Mononuclear cell (primary cell): ENCODE results near the gene PGBD2. TPM values are rescaled to one million over a fixed set of nuclear protein-coding genes. Genes with fewer than 3 reads are reported as not detected.
"Not testable (repeated sequence)": the region's sequence is repeated elsewhere in the genome, so short reads cannot be mapped to it uniquely, and the experiment has no call there.

Source experiments
- H3K27me3 ChIP-seq: 2 replicates; pipeline ENCODE4 v1.6.0; 2011; ENCODE audit warnings: low read length, control low read depth; ENCODE audit not compliant: insufficient read depth
- H3K4me1 ChIP-seq: 2 replicates; pipeline ENCODE4 v1.5.1; 2011; ENCODE audit warnings: mild to moderate bottlenecking, low read length, control low read depth; ENCODE audit not compliant: insufficient read depth
- H3K4me3 ChIP-seq: 2 replicates; pipeline ENCODE4 v1.5.1; 2011; ENCODE audit warnings: mild to moderate bottlenecking, low read length, moderate library complexity
- H3K9me3 ChIP-seq: 2 replicates; pipeline ENCODE4 v1.5.1; 2011; ENCODE audit warnings: low read depth, mild to moderate bottlenecking, control low read depth, low read length
- total RNA-seq: library from RNA; depleted of rRNA; stranded (reverse); fragments of >200 nt; gene quantifications from one replicate; pipeline ENCODE4 v1.2.3, GENCODE V29; 2012

The PGBD2 gene
- total RNA-seq, 1 donor = 0.73 TPM

DNA sequence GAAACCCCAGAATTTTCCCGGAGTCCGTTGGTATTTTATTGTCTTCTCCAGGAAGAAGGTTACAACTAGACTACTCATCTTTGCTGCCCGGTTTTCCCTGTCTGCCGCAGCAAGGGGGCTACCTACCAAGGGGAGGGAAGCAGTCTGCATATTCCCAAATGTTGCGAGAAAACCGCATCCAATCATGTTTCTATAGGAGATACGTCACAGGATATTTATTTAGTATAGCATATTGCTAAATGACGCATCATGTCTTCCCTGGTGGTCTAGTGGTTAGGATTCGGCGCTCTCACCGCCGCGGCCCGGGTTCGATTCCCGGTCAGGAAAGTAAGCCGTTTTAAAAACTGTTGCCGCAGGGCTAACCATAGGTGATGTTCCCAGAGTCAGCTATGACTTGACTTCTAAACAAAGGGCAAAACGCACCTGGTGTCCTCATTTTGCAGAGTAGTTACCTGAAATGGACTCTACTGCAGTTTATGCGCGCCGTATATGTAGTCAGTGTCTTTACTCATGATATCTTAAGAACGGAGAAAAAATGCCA is 32.0 kb upstream of the PGBD2 start:
- peak overlapping the region; percentile 81 for H3K4me3 ChIP-seq
- H3K9me3 ChIP-seq = no peaks in the 10 kb centered on the region
- peaks cover 17% of the 10 kb centered on the region for H3K4me1 ChIP-seq
- no peaks in the 10 kb centered on the region for H3K27me3 ChIP-seq

DNA sequence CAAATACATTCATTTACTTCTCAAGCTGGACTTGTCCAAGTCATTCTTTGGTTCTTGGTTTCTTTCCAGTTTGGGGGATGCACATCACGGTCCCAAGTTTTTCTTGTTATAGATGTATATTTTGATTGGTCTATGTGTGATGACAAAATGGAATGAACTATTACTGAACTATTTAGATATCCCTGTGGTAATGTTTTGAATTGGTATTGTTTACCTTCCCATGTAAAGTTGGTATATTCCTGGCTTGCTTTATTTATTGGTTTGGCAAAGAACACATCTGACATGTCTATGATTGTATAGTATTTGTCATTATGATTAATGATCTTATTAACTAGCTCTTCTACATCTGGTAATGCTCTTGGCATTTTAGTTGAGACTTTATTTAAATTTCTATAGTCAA is 24.8 kb upstream of the PGBD2 start:
- Histone ChIP-seq H3K4me1 (no peaks in the 10 kb centered on the region), H3K27me3 (no peaks in the 10 kb centered on the region), H3K4me3 (no peak overlapping the region), H3K9me3 (no peaks in the 10 kb centered on the region)

DNA sequence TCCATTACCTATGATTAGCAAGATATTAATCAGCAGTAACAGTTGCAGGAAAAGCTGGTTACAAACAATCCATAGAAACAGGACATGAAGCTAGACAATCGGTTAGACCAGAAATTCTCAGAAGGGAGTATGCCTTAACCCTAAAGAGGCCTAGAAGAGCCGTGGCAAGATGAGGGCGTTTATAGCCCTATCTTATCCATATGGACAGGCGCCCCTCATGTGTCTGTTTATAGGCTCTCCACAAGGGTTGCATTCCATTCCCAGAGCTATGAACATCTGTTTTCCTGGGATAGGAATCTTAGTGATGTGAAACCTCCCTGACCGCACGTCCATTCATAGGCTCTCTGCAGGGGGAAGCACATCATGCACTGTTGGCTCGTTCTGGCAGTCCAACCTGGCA is 23.6 kb upstream of the PGBD2 start:
- H3K27me3 ChIP-seq, H3K9me3 ChIP-seq, H3K4me1 ChIP-seq, H3K4me3 ChIP-seq: not testable (repeated sequence)

DNA sequence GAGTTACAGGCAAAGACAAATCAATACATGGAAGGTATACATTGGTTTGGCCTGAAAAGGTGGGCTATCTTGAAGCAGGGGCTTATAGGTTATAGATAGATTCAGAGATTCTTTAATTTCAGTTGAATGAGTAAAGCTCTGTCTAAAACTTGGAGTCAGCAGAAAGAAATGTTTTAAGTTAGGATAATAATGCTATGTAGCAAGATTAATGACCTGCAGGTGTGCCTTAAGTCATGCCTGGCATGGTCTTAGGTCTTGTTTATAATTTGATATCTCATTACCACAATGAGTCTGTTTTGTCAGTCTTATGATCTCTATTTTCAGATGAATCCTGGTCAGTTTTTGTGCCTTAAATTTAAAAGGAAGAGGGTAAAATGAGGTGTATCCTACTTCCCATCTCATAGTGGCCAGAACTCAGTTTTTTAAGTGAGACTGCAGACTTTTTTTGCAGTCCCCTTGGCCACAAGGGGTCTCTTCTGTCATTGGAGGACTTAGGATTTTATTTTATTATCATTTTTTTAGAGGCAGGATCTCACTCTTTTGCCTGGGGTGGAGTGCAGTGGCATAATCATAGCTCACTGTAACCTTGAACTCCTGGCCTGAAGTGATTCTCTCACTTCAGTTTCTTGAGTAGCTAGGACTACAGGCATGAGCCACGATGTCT is 21.3 kb upstream of the PGBD2 start:
- H3K27me3 ChIP-seq = no peaks in the 10 kb centered on the region
- no peak overlapping the region for H3K4me3 ChIP-seq
- no peaks in the 10 kb centered on the region for H3K4me1 ChIP-seq
- no peaks in the 10 kb centered on the region for H3K9me3 ChIP-seq

DNA sequence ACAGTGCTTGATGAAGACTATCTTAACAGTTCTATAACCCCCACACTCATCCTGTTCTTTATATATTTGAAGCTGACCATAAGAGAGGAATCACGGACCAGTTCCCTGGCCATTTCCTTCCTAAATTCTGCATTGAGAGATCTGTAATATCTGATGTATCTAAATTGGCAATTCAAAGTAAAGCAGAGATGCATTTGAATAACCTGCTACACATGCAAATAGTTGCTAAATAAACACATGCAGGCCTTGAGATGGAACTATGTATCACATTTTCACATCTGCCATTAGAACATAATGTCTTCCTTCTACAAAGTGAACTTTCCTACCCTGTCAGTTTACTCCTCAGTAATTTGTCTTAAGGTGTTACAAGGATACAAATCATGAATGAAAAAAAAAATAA is 20.4 kb upstream of the PGBD2 start:
- no peaks in the 10 kb centered on the region for H3K4me1 ChIP-seq
- no peaks in the 10 kb centered on the region for H3K27me3 ChIP-seq
- H3K4me3 ChIP-seq = no peak overlapping the region
- no peaks in the 10 kb centered on the region for H3K9me3 ChIP-seq

DNA sequence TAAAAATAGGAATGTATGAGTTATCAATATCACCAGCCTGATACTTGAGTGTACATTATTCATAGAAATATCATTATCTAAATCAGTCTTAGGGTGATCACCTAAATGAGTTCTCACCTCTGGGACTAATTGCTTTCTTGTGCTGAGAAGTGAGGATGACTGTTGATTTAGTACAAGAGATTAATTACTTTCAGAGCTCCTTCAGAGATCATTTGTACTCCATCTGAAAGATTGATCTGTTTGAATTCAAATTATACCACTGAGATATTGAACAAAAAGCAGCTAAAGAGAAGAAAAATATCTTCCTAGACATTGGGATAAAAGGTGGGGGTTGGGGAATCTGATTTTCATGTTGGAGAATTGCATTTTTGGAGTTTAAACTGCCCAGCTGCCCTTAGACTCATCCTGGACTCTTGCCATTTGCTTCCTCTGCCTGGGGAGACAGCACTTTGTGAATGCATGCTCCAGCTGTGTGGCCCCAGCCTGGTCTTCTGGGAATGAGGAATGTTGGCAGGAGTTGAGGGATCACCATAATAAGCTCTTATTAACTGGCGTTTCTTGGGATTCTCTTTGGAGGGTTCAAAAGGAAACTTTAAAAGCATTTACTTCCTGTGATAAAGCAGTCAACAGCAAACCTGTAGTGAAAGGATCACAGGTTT is 19.7 kb upstream of the PGBD2 start:
- Histone ChIP-seq H3K4me3 (no peak overlapping the region), H3K4me1 (no peaks in the 10 kb centered on the region), H3K27me3 (no peaks in the 10 kb centered on the region), H3K9me3 (no peaks in the 10 kb centered on the region)

DNA sequence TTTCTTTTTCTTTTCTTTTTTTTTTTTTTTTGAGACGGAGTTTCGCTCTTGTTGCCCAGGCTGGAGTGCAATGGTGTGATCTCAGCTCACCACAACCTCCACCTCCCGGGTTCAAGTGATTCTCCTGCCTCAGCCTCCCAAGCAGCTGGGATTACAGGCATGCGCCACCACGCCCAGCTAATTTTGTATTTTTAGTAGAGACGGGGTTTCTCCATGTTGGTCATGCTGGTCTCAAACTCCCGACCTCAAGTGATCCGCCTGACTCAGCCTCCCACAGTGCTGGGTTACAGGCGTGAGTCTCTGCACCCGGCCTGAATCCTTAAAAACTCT is 16.2 kb upstream of the PGBD2 start:
- H3K9me3 ChIP-seq, H3K4me3 ChIP-seq, H3K4me1 ChIP-seq, H3K27me3 ChIP-seq: not testable (repeated sequence)

DNA sequence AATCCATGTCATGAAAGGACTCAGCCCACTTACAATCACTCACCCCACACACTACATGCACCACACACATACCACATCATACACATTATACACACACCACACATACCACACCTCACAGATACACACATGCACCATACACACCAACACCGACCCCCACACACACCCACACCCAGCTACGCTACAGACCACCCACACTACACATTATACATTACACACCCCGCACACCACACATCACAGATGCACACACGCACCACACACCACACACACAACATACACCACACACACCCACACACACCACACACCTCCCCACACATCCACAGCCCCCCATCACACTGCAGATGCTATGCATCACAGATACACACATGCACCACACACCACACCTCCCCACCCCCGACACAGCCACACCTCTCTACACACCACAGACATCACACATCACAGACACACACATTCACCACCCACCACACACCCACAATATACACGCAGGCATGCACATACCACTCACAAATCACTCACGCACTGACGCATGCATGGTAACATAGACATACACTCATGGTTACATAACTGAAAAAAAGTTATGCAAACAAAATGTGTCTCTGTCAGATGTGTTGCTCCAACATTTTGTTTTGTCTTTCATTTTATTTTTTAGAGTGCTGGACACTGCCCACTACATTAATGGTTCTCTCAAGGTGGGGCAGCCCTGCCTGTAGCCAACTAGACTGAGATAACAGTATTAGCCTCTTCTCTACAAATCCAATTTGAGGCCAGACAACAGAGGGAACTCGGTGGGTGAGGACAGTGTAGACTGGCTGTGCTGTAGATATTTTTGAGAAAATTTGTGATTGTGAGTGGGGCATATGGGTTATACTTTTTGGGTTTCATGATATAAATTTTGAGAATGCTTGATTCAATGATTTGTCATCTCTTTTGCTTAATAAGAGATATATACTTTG is 15.2 kb upstream of the PGBD2 start:
- no peaks in the 10 kb centered on the region for H3K4me1 ChIP-seq
- no peaks in the 10 kb centered on the region for H3K9me3 ChIP-seq
- H3K27me3 ChIP-seq = peaks cover 7% of the 10 kb centered on the region
- H3K4me3 ChIP-seq = no peak overlapping the region

DNA sequence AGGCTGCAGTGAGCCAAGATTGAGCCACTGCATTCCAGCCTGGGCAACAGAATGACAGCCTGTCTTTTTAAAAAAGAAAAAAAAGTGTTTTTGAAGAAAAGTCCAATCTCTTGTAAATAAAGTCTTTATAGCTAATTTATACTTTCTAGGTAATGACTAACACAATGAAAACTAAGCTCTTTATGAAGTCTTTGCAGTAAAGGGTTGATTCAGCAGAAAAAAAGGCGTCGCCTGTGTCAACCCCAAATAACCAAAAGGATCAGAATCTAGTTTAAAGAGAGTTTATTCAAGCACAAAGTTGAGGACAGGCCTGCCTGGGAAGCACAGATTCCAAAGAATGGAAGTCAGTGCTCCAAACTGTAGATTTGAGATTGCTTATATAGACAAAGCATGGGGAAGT is 14.3 kb upstream of the PGBD2 start:
- Histone ChIP-seq H3K4me1 (no peaks in the 10 kb centered on the region), H3K27me3 (peaks cover 7% of the 10 kb centered on the region), H3K9me3 (no peaks in the 10 kb centered on the region), H3K4me3 (no peak overlapping the region)

DNA sequence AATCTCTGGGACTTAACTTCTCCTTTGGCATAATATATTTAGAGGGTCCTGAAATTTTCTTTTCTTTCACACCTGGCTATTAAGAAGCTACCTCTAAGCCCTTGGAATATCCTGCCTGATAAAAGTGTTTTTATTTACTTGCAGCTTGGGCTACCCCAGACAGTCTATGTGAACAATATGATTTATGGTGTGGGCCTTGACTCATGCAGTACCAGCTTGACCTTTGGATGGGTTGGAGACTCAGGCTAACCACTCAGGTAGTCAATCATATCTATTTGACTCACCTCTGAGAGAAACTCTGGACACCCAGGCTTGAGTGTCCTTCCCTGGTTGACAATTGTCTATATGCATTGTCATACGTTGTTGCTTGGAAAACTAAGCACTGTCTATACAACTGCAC is 13.4 kb upstream of the PGBD2 start:
- Histone ChIP-seq H3K4me1 (no peaks in the 10 kb centered on the region), H3K9me3 (no peaks in the 10 kb centered on the region), H3K4me3 (no peak overlapping the region), H3K27me3 (peaks cover 7% of the 10 kb centered on the region)

DNA sequence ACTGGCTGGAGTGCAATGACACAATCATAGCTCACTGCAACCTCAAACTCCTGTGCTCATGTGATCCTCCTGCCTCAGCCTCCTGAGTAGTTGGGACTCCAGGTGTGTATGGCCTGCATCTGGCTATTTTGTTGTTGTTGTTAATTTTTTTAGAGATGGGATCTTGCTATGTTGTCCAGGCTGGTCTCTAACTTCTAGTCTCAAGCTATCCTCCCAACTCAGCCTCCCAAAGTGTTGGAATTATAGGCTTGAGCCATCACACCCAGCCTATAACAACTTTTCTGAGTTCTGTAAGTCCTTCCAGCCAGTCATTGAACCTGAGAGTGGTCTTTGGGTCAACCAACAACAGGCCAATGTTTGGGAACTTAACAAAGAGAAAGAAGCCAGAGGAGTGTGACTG is 11.2 kb upstream of the PGBD2 start:
- Histone ChIP-seq H3K4me3 (no peak overlapping the region), H3K4me1 (no peaks in the 10 kb centered on the region), H3K27me3 (peaks cover 10% of the 10 kb centered on the region), H3K9me3 (no peaks in the 10 kb centered on the region)

DNA sequence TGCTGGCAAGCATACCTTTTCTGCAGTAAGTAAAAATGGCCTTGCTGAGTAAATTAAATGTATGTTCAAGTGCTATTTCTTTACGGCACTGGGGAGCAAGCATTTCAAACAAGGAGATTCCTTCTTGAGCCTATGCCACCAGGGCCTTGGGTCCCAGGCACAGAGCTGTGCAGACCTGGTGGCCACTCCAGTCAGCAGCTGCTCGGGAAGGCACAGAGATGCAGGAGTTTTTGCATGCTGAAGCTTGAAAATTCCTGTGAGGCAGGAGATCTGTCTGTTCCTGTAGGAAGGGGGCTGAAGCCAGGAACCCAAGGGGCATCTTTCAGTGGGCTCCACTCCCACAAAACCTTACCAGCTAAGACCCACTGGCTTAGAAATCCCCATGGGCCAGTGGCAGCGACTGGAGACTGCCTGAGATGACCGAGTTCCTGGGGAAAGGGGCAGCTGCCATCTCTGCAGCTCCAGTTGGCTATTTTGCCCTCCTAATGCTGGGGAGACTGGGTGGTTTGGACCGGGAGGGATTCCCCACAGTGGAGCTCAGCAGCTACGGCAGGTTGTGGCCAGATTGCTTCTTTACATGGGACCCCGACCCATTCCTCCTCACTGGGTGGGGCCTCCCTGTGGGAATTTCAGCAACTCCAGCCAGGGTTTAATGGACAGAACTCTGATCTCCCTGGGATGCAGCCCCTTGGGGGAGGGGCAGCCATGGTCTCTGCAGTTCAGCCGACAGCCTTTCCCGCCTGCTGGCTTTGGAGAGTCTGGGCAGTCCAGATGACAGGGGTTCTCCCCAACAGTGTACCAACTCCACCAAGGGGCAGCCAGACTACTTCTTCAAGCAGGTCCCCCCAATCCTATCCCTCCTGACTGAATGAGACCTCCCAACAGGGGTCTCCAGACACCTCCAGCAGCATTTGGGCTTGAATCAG is 8.4 kb upstream of the PGBD2 start:
- no peaks in the 10 kb centered on the region for H3K9me3 ChIP-seq
- H3K27me3 ChIP-seq = peaks cover 10% of the 10 kb centered on the region
- no peaks in the 10 kb centered on the region for H3K4me1 ChIP-seq
- no peak overlapping the region for H3K4me3 ChIP-seq

DNA sequence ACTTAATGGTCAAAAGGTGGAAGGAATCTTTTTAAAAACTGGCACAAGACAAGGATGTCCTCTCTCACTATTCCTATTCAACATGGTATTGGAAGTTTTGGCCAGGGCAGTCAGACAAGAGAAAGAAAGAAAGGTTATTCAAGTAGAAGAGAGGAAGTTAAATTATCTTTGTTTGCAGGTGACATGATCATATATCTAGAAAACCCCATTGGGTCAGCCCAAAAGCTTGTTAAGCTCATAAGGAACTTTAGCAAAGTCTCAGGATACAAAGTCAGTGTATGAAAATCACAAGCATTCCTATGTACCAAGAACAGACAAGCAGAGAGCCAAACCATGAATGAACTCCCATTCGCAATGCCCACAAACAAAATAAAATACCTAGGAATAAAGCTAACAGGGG is 5.4 kb upstream of the PGBD2 start:
- H3K4me3 ChIP-seq = no peak overlapping the region
- peaks cover 3% of the 10 kb centered on the region for H3K27me3 ChIP-seq
- H3K9me3 ChIP-seq = no peaks in the 10 kb centered on the region
- peaks cover 5% of the 10 kb centered on the region for H3K4me1 ChIP-seq

DNA sequence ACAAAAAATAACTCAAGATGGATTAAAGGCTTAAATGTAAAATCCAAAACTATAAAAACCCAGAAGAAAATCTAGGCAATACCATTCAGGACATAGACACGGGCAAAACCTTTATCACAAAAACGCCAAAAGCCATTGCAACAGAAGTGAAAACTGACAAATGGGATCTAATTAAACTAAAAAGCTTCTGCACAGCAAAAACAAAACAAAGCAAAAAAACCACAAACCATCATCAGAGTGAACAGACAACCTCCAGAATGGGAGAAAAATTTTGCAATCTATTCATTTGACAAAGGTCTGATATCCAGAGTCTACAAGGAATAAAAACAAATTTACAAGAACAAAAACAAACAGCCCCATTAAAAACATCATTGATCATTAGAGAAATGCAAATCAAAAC is 4.5 kb upstream of the PGBD2 start:
- no peaks in the 10 kb centered on the region for H3K9me3 ChIP-seq
- H3K27me3 ChIP-seq = peaks cover 3% of the 10 kb centered on the region
- no peak overlapping the region for H3K4me3 ChIP-seq
- peaks cover 8% of the 10 kb centered on the region for H3K4me1 ChIP-seq
